GM13977 (cell line): ENCODE results near the gene HBP1.
A peak's percentile ranks its signal among the peaks of the same experiment; 100 is the strongest.

ENCODE experiments used
- DNase-seq: peaks from one replicate; pipeline ENCODE4 v3.0.0; 2012; ENCODE audit warnings: low spot score
- in situ Hi-C: fragments of 300-500 bp; cut with MboI; formaldehyde crosslinking; loops from one replicate; pipeline ENCODE4 v1.12.0; 2022; ENCODE audit warnings: low sequenced_read_pairs, low pct_unique_long_range_greater_than_20kb, mixed read lengths, inconsistent platforms; ENCODE audit not compliant: unreplicated experiment
- TF ChIP-seq, protein P1 (sequence below): IDR thresholded peaks from 2 replicates; pipeline ENCODE4 v1.5.1; 2012; ENCODE audit warnings: mild to moderate bottlenecking, control low read depth; ENCODE audit not compliant: insufficient read depth; ENCODE audit errors: extremely low read depth, missing control alignments

Gene HBP1

DNA sequence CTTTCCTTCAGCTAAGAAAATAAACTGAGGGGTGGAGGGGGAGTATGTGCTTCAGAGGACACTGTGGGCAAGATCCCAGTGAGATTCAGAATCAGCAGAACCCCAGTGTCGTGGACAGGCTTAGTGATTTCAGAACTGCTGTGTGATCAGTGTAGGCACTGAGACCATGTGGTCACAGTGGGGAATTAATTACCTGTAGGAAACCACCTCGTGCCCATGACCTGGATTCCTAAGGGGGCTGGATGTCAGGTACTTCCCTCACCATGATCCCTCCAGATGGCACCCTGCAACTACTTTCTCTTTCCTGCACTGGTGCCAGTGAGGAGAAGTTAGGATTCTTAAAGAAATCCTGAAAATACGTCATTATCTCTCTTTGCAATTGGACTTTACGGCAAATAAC is 64.4 kb downstream of the HBP1 start:
- TF ChIP-seq, protein P1, sequence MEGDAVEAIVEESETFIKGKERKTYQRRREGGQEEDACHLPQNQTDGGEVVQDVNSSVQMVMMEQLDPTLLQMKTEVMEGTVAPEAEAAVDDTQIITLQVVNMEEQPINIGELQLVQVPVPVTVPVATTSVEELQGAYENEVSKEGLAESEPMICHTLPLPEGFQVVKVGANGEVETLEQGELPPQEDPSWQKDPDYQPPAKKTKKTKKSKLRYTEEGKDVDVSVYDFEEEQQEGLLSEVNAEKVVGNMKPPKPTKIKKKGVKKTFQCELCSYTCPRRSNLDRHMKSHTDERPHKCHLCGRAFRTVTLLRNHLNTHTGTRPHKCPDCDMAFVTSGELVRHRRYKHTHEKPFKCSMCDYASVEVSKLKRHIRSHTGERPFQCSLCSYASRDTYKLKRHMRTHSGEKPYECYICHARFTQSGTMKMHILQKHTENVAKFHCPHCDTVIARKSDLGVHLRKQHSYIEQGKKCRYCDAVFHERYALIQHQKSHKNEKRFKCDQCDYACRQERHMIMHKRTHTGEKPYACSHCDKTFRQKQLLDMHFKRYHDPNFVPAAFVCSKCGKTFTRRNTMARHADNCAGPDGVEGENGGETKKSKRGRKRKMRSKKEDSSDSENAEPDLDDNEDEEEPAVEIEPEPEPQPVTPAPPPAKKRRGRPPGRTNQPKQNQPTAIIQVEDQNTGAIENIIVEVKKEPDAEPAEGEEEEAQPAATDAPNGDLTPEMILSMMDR: peak; percentile 15
- no peak for DNase-seq
- in situ Hi-C loops: no loop called here

DNA sequence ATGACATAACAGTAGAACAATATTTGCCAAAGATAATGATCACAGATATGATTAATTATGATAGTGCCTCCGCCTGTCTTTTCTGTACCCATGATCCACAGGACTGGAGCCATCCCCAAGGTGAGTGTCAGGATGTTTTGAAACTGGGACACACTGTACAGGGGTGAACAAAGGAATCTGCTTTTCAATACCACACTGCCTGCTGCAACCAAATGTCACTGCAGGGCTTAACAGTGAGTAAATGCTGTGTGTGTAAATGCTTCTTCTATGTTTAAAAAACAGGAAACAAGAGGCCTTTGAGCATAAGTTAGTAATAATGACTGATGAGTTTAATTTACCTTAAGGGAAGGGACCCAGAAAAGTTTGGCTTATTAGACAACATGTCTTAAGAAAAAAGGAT is 65.2 kb downstream of the HBP1 start:
- TF ChIP-seq, protein P1: no peak
- no peak for DNase-seq
- in situ Hi-C loops: no loop called here

DNA sequence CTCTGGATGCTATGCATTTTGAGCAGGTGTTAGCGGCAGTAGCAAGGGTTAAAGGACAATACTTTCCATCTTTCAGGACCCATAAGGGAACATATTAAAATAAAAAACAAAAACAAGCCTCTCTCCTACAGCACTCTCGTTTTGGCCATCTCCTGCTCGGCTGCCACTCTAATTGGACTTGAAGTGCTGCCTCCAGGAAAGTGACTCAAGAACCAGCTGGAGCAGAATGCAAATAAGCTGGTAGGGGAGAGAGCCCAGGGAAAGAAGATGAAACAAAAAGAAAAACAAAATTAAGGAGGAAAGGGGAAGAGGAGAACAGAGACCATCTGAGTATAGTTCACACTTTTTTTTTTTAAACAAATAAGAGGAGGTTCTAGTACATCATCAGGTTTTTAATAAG is 65.6 kb downstream of the HBP1 start:
- in situ Hi-C loops: no loop called here
- no peak for DNase-seq
- TF ChIP-seq, protein P1: no peak

DNA sequence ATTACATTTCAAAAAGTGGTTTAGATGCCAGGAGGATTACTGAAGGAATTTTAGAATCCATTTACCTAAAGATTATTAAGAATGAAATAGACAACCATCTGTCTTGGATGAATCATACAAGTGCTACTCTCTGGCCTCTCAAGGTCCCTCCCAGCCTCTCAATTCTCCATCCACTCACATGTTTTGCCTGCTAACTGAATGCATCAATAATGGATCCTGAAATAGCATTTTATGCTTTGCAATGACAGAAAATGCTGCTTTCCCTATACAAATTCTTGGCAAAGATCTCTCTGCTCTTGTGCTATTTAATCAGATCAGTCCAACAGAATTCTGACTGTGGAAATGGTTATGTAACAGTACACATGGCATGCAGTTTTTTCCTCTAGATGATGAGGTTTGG is 68.1 kb downstream of the HBP1 start:
- TF ChIP-seq, protein P1: no peak
- no peak for DNase-seq
- in situ Hi-C loops: no loop called here

DNA sequence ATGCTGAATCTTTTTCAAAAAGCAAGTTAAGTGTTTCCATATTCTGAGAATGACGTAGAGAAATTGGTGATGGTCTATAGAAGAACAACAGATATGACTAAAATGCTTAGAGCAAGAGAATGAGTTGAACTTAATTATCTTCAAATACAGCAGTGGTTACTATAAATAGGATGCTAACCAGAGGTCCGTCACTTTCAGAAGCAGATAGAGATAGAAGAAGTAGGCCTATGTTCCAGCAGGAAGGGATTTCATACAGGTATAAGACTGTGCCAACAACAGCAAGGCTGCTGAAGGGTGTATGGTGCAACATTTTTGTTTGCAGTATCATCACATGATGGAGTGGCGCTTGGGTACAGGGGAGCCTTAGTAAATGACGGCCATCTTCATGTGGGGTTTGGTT is 68.6 kb downstream of the HBP1 start:
- DNase-seq: no peak
- in situ Hi-C loops: no loop called here

DNA sequence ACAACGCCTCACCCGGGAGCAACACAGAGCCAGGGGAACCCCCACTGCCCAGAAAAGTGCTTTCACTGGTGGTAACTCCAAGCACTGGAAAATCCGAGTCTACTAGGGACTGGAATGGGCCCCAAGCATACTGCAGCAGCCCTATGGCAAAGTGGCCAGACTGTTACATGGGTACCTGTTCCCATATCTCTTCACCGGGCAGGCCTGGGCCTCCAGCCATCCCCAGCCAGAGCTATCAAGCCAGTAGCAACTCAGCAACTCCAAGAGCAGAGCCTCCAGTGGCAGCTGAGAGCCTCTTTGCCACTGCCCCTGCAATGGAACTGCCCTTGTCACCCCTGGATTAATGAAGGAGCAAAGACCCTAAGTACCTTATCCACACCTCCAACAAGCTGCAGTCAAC is 73.5 kb downstream of the HBP1 start:
- DNase-seq: no peak
- in situ Hi-C loops: no loop called here

More for the DNA sequence above, 68.6 kb downstream of the HBP1 start:
- TF ChIP-seq, protein P1: no peak

More for the DNA sequence above, 73.5 kb downstream of the HBP1 start:
- TF ChIP-seq, protein P1: no peak
